GM12878 (cell line): ENCODE results near the gene NACC1. TPM values are rescaled to one million over a fixed set of nuclear protein-coding genes. Genes with fewer than 3 reads are reported as not detected.
A peak's percentile ranks its signal among the peaks of the same experiment; 100 is the strongest.

ENCODE experiments used
- ATF7 ChIP-seq: fragments of 450-650 bp; IDR thresholded peaks from 2 replicates; pipeline ENCODE4 v1.6.1; 2016; ENCODE audit warnings: low read depth, mild to moderate bottlenecking
- BHLHE40 ChIP-seq, 2 experiments: fragments of 450-650 bp in 1 of 2; IDR thresholded peaks; 2 replicates each; pipeline ENCODE4 v1.6.1; 2011 to 2017; ENCODE audit warnings: low read depth in 2 of 2, borderline replicate concordance in 1 of 2, improper control_type of control experiment in 1 of 2, low read length in 1 of 2, mild to moderate bottlenecking in 1 of 2
- BMI1 ChIP-seq: fragments of 450-650 bp; IDR thresholded peaks from 2 replicates; pipeline ENCODE4 v1.6.1; 2016; ENCODE audit warnings: mild to moderate bottlenecking, moderate library complexity, borderline replicate concordance
- GATAD2B ChIP-seq: fragments of 450-650 bp; conservative IDR thresholded peaks from 2 replicates; pipeline ENCODE4 v1.6.1; 2017; ENCODE audit warnings: low read depth, mild to moderate bottlenecking, moderate library complexity
- NBN ChIP-seq: fragments of 450-650 bp; IDR thresholded peaks from 2 replicates; pipeline ENCODE4 v1.6.1; 2016
- PAX5 ChIP-seq: IDR thresholded peaks from 2 replicates; pipeline ENCODE4 v1.6.1; 2011; ENCODE audit warnings: low read depth, low read length, borderline replicate concordance
- PAX8 ChIP-seq: fragments of 450-650 bp; IDR thresholded peaks from 2 replicates; pipeline ENCODE4 v1.6.1; 2017; ENCODE audit warnings: mild to moderate bottlenecking, moderate library complexity
- POLR2AphosphoS2 ChIP-seq: IDR thresholded peaks from 2 replicates; pipeline ENCODE4 v1.6.1; 2011; ENCODE audit warnings: low read depth, mild to moderate bottlenecking, low read length, improper control_type of control experiment, moderate library complexity
- POLR2AphosphoS5 ChIP-seq: IDR thresholded peaks from 2 replicates; pipeline ENCODE4 v1.6.1; 2011; ENCODE audit warnings: mild to moderate bottlenecking, low read length, inconsistent platforms
- RAD51 ChIP-seq: fragments of 450-650 bp; IDR thresholded peaks from 2 replicates; pipeline ENCODE4 v1.6.1; 2016; ENCODE audit warnings: moderate library complexity, mild to moderate bottlenecking, inconsistent platforms
- RCOR1 ChIP-seq: conservative IDR thresholded peaks from 2 replicates; pipeline ENCODE4 v1.6.1; 2012; ENCODE audit warnings: low read depth, low read length, improper control_type of control experiment
- RELA ChIP-seq: fragments of 450-650 bp; IDR thresholded peaks from 2 replicates; pipeline ENCODE4 v1.8.0; 2014; ENCODE audit warnings: borderline replicate concordance; ENCODE audit not compliant: partially characterized antibody
- SIX5 ChIP-seq: IDR thresholded peaks from 2 replicates; pipeline ENCODE4 v1.6.1; 2011; ENCODE audit warnings: mild to moderate bottlenecking, low read depth, low read length, moderate library complexity; ENCODE audit not compliant: severe bottlenecking
- SPI1 ChIP-seq: IDR thresholded peaks from 2 replicates; pipeline ENCODE4 v1.6.1; 2011; ENCODE audit warnings: low read depth, mild to moderate bottlenecking, low read length, moderate library complexity, borderline replicate concordance; ENCODE audit not compliant: insufficient read depth
- SUPT20H ChIP-seq: IDR thresholded peaks from 2 replicates; pipeline ENCODE4 v1.6.1; 2011; ENCODE audit warnings: low read depth, mild to moderate bottlenecking, low read length, moderate library complexity, borderline replicate concordance; ENCODE audit not compliant: control insufficient read depth
- TARDBP ChIP-seq: IDR thresholded peaks from 2 replicates; pipeline ENCODE4 v1.6.1; 2016; ENCODE audit warnings: borderline replicate concordance
- WRNIP1 ChIP-seq: IDR thresholded peaks from 2 replicates; pipeline ENCODE4 v1.6.1; 2011; ENCODE audit warnings: low read depth, low read length, improper control_type of control experiment, borderline replicate concordance
- ZBED1 ChIP-seq: IDR thresholded peaks from 2 replicates; pipeline ENCODE4 v1.6.1; 2016; ENCODE audit warnings: borderline replicate concordance
- ZNF384 ChIP-seq: IDR thresholded peaks from 2 replicates; pipeline ENCODE4 v1.6.1; 2012; ENCODE audit warnings: low read depth, mild to moderate bottlenecking, low read length, improper control_type of control experiment, borderline replicate concordance
- ZZZ3 ChIP-seq: IDR thresholded peaks from 2 replicates; pipeline ENCODE4 v1.6.1; 2011; ENCODE audit warnings: low read depth; ENCODE audit not compliant: control insufficient read depth, insufficient read length
- polyA plus RNA-seq, 11 experiments: library from polyadenylated mRNA; depleted of rRNA in 4 of 11; unstranded in 6 of 11; stranded (reverse) in 5 of 11; fragments of >200 nt; fragmentation: Nextera tagmentation in 4 of 11; fragmentation: Illumina TruSeq in 1 of 11; extraction: Ambion mirVana in 4 of 11; extraction: Trizol in 1 of 11; gene quantifications; 1 replicate in 1 of 11; 2 replicates in 10 of 11; pipeline versions ENCODE4 v1.2.1 to v1.2.3, GENCODE V29; 2011 to 2016; ENCODE audit warnings: inconsistent platforms in 2 of 11, missing spikeins in 2 of 11, low read depth in 1 of 11
- total RNA-seq, 4 experiments: library from RNA; depleted of rRNA in 3 of 4; stranded (reverse); fragments of >200 nt in 3 of 4; fragmentation: Illumina TruSeq in 1 of 4; extraction: Trizol in 1 of 4; gene quantifications; 2 replicates each; pipeline versions ENCODE4 v1.2.1 to v1.2.3, GENCODE V29; 2013 to 2021
- TF ChIP-seq, protein P1 (sequence below): fragments of 450-650 bp; IDR thresholded peaks from 2 replicates; pipeline ENCODE4 v1.6.1; 2017; ENCODE audit warnings: borderline replicate concordance
- TF ChIP-seq, protein P2 (sequence below): fragments of 450-650 bp; IDR thresholded peaks from 2 replicates; pipeline ENCODE4 v1.6.1; 2017; ENCODE audit warnings: low read depth, mild to moderate bottlenecking, moderate library complexity
- TF ChIP-seq, protein P3 (sequence below): fragments of 150-350 bp; IDR thresholded peaks from 2 replicates; pipeline ENCODE4 v1.6.1; 2016; ENCODE audit warnings: low read depth, low read length

Gene NACC1
- total and polyA plus RNA-seq, 10 of the 15 experiments (the other 5 are each of a cell fraction or from before 2014, with no cell fraction given), result 0.18 to 120 (median 19.2) TPM

DNA sequence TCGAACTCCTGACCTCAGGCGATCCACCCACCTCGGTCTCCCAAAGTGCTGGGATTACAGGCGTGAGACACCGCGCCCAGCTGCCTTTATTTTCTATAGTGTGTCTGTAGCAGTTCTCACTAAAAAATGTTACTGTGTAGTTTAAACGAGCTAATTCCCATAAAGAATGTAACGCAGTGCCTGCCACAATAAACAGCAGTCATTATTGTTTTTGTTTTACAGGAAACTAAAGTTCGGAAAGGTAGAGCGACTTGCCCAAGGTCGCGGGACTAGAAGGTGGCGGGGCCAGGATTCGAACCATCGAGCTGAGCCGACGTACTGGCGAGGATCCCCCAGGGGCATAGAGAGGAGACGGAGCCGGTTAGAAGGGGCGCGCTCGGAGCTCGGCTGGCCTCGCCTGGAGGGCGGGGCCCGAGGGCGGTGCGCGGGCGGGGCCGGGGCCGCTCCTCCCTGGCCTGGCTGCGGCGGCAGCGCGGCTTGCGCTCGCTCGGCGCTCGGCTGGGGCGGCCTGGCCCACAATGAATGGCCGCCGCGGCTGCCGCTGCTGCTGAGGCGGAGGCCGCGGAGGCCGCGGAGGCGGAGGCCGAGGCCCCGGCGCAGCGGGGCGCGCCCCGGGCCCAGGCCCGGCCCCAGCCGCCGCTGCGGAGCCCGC, at the start of gene NACC1 (continued):
- TF ChIP-seq, protein P1, sequence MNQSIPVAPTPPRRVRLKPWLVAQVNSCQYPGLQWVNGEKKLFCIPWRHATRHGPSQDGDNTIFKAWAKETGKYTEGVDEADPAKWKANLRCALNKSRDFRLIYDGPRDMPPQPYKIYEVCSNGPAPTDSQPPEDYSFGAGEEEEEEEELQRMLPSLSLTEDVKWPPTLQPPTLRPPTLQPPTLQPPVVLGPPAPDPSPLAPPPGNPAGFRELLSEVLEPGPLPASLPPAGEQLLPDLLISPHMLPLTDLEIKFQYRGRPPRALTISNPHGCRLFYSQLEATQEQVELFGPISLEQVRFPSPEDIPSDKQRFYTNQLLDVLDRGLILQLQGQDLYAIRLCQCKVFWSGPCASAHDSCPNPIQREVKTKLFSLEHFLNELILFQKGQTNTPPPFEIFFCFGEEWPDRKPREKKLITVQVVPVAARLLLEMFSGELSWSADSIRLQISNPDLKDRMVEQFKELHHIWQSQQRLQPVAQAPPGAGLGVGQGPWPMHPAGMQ, result no peak
- TF ChIP-seq PAX5 (0 out of 2 replicates have a peak, but pooled peaks have one; percentile 13), POLR2AphosphoS5 (no peak), BMI1 (no peak), ZNF384 (no peak), TARDBP (peak; percentile 48; the same call in 1 of the 2 replicates), RAD51 (no peak), SPI1 (no peak), ZZZ3 (no peak), RELA (no peak), BHLHE40 (IDR thresholded peaks at IDR 0.05; ENCODE audit: borderline replicate concordance in 1 of 2, low read depth in 2 of 2, low read length in 1 of 2) (peak; percentile 22 to 61; a peak in 2 of 4 replicates), ZBED1 (no peak), POLR2AphosphoS2 (no peak), RCOR1 (no peak), ATF7 (no peak), SIX5 (peak; percentile 41), WRNIP1 (no peak), GATAD2B (no peak), PAX8 (no peak), SUPT20H (no peak), NBN (0 out of 2 replicates have a peak, but pooled peaks have one; percentile 51)
- TF ChIP-seq, protein P2, sequence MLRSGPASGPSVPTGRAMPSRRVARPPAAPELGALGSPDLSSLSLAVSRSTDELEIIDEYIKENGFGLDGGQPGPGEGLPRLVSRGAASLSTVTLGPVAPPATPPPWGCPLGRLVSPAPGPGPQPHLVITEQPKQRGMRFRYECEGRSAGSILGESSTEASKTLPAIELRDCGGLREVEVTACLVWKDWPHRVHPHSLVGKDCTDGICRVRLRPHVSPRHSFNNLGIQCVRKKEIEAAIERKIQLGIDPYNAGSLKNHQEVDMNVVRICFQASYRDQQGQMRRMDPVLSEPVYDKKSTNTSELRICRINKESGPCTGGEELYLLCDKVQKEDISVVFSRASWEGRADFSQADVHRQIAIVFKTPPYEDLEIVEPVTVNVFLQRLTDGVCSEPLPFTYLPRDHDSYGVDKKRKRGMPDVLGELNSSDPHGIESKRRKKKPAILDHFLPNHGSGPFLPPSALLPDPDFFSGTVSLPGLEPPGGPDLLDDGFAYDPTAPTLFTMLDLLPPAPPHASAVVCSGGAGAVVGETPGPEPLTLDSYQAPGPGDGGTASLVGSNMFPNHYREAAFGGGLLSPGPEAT, result peak; percentile 57; the same call in 1 of the 2 replicates
- TF ChIP-seq, protein P3, sequence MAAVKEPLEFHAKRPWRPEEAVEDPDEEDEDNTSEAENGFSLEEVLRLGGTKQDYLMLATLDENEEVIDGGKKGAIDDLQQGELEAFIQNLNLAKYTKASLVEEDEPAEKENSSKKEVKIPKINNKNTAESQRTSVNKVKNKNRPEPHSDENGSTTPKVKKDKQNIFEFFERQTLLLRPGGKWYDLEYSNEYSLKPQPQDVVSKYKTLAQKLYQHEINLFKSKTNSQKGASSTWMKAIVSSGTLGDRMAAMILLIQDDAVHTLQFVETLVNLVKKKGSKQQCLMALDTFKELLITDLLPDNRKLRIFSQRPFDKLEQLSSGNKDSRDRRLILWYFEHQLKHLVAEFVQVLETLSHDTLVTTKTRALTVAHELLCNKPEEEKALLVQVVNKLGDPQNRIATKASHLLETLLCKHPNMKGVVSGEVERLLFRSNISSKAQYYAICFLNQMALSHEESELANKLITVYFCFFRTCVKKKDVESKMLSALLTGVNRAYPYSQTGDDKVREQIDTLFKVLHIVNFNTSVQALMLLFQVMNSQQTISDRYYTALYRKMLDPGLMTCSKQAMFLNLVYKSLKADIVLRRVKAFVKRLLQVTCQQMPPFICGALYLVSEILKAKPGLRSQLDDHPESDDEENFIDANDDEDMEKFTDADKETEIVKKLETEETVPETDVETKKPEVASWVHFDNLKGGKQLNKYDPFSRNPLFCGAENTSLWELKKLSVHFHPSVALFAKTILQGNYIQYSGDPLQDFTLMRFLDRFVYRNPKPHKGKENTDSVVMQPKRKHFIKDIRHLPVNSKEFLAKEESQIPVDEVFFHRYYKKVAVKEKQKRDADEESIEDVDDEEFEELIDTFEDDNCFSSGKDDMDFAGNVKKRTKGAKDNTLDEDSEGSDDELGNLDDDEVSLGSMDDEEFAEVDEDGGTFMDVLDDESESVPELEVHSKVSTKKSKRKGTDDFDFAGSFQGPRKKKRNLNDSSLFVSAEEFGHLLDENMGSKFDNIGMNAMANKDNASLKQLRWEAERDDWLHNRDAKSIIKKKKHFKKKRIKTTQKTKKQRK, result no peak
